ENCODE data around the gene TMEM141. TPM values are rescaled to one million over a fixed set of nuclear protein-coding genes. Genes with fewer than 3 reads are reported as not detected.

Gene TMEM141
- total and polyA plus RNA-seq, 10 of the 15 experiments (the other 5 are each of a cell fraction or from before 2014, with no cell fraction given): 7.8 to 48.6 (median 34.4) TPM

DNA sequence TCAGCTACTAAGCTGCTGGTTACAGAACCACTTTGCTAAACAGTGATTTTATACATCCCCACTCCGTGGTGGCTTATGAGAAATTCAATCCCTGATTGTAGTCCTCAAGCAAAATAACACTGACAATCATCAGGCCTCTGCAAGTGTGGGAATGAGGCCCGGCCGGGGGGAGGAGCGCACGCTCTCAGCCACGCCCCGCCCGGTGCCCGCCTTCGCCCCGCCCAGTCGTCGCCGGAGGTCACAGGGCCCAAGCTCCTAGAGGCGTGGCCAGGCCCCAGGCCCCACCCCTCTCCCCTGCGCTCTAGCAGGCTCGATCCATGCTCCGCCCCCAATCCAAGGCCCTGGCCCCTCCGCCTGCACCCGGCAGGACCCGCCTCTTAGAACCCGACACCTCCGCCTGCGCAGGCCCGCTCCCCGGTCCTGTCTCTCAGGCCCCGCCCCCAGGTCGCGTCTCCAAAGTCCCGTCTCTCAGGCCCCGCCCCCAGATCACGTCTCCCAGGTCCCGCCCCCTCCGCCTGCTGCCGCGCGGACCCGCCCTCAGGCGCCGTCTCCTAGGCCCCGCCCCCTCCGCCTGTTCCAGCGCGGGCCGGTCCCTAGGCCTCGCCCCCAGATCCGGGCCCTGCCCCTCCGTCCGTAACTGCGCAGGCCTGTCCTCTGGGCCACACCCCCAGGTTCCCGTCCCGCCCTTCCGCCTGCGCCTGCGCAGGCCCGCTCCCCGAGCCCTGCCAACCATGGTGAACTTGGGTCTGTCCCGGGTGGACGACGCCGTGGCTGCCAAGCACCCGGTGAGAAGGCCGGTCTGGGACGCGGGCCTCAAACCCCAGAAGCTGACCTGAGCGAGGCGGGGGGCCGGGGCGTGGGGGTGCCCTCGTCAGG, at the start of gene TMEM141 (continued):
- TF ChIP-seq E2F8 (IDR thresholded peaks at IDR 0.05; ENCODE audit: low read depth, partially characterized antibody): no peak
- TF ChIP-seq CTCF (IDR thresholded peaks at IDR 0.05 in 2 of 3, conservative IDR thresholded peaks at IDR 0.05 in 1 of 3; ENCODE audit: control insufficient read depth in 2 of 3, extremely low read depth in 1 of 3, insufficient read depth in 1 of 3, low read depth in 3 of 3, low read length in 3 of 3): no peak
- no peak for TF ChIP-seq STAT1 (conservative IDR thresholded peaks at IDR 0.05)
- TF ChIP-seq SUZ12 (IDR thresholded peaks at IDR 0.05; ENCODE audit: unreplicated experiment): no peak
- no peak for TF ChIP-seq HCFC1 (IDR thresholded peaks at IDR 0.05; ENCODE audit: low read length)
- TF ChIP-seq RB1 (IDR thresholded peaks at IDR 0.05; ENCODE audit: borderline replicate concordance): no peak
- no peak for TF ChIP-seq CREM (IDR thresholded peaks at IDR 0.05; ENCODE audit: low read depth)
- TF ChIP-seq ETV6 (conservative IDR thresholded peaks at IDR 0.05 in 1 of 2, IDR thresholded peaks at IDR 0.05 in 1 of 2; ENCODE audit: borderline replicate concordance in 1 of 2, low read depth in 1 of 2): no peak
- no peak for TF ChIP-seq JUNB (IDR thresholded peaks at IDR 0.05)
- TF ChIP-seq PKNOX1 (IDR thresholded peaks at IDR 0.05): peak; percentile 69; the same call in 1 of the 2 replicates
- TF ChIP-seq PAX5 (IDR thresholded peaks at IDR 0.05; ENCODE audit: borderline replicate concordance, low read depth, low read length): no peak
- TF ChIP-seq, protein P1, sequence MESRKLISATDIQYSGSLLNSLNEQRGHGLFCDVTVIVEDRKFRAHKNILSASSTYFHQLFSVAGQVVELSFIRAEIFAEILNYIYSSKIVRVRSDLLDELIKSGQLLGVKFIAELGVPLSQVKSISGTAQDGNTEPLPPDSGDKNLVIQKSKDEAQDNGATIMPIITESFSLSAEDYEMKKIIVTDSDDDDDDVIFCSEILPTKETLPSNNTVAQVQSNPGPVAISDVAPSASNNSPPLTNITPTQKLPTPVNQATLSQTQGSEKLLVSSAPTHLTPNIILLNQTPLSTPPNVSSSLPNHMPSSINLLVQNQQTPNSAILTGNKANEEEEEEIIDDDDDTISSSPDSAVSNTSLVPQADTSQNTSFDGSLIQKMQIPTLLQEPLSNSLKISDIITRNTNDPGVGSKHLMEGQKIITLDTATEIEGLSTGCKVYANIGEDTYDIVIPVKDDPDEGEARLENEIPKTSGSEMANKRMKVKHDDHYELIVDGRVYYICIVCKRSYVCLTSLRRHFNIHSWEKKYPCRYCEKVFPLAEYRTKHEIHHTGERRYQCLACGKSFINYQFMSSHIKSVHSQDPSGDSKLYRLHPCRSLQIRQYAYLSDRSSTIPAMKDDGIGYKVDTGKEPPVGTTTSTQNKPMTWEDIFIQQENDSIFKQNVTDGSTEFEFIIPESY (IDR thresholded peaks at IDR 0.05): no peak
- TF ChIP-seq STAT3 (IDR thresholded peaks at IDR 0.05; ENCODE audit: low read depth, low read length): no peak
- TF ChIP-seq BCL11A (IDR thresholded peaks at IDR 0.05; ENCODE audit: low read depth, low read length): no peak
- peak in 1 of 2 experiments; percentile 58; a peak in 2 of 3 replicates for TF ChIP-seq EGR1 (IDR thresholded peaks at IDR 0.05; ENCODE audit: borderline replicate concordance in 1 of 2, low read depth in 2 of 2, low read length in 2 of 2)
- TF ChIP-seq KDM1A (IDR thresholded peaks at IDR 0.05; ENCODE audit: borderline replicate concordance): no peak
- no peak for TF ChIP-seq FOS (IDR thresholded peaks at IDR 0.05; ENCODE audit: borderline replicate concordance, extremely low read depth, insufficient read length)
- TF ChIP-seq MEF2B (IDR thresholded peaks at IDR 0.05; ENCODE audit: partially characterized antibody, poor library complexity, severe bottlenecking): no peak
- TF ChIP-seq ASH2L (IDR thresholded peaks at IDR 0.05; ENCODE audit: borderline replicate concordance, low read depth): no peak
- no peak for TF ChIP-seq CBX3 (IDR thresholded peaks at IDR 0.05; ENCODE audit: borderline replicate concordance, low read depth)
- peak; percentile 67 for TF ChIP-seq SP1 (IDR thresholded peaks at IDR 0.05; ENCODE audit: low read depth, low read length)
- no peak for TF ChIP-seq SREBF1 (IDR thresholded peaks at IDR 0.05; ENCODE audit: low read length)
- TF ChIP-seq SREBF2 (IDR thresholded peaks at IDR 0.05; ENCODE audit: low read length): no peak
